ENCODE measurements around the gene POLE4.

Gene POLE4

DNA sequence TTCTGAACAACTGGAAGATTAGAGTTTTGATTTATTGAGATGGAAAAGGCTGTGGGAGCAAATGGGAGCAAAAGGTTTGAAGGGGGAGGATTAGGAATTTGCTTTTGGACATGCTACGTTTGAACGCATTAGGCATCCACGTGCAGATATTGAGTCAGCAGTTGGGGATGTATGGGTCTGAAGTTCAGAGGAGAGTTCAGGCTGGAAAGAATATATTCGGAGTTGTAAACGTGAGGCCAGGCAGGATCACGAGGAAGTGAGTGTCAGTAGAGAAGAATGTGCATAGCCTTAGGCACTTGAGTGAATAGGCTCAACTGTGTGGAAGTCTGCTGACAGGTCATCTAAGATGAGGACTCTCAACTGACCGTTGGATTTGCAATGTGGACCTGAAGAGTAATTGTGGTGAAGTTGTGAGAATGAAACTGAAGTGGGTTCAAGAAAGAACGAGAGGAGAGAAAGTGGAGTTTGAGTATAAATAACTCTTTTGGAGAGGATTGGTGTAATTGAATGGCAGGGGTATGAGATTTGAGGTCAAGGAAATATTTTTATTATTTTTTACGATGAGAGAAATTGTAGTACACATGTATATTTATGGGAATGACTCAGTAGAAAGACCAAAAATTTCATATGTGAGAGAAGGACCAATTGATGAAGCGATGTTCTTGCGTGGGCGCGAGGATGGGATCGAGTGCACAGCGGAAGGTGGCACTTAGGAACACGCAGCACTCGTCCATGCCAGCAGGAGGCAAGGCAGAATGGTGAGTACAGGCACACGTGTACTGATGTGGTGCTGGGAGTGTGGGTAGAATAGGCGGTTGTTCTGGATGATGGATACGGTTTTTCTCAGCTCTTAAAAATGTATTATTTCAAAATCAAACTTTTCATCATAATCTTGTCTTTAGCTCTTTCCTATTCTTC, 40.5 kb upstream of the POLE4 start:
- TF ChIP-seq, protein P1, sequence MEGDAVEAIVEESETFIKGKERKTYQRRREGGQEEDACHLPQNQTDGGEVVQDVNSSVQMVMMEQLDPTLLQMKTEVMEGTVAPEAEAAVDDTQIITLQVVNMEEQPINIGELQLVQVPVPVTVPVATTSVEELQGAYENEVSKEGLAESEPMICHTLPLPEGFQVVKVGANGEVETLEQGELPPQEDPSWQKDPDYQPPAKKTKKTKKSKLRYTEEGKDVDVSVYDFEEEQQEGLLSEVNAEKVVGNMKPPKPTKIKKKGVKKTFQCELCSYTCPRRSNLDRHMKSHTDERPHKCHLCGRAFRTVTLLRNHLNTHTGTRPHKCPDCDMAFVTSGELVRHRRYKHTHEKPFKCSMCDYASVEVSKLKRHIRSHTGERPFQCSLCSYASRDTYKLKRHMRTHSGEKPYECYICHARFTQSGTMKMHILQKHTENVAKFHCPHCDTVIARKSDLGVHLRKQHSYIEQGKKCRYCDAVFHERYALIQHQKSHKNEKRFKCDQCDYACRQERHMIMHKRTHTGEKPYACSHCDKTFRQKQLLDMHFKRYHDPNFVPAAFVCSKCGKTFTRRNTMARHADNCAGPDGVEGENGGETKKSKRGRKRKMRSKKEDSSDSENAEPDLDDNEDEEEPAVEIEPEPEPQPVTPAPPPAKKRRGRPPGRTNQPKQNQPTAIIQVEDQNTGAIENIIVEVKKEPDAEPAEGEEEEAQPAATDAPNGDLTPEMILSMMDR (IDR thresholded peaks at IDR 0.05; ENCODE audit: low read depth, low read length) = no peak

DNA sequence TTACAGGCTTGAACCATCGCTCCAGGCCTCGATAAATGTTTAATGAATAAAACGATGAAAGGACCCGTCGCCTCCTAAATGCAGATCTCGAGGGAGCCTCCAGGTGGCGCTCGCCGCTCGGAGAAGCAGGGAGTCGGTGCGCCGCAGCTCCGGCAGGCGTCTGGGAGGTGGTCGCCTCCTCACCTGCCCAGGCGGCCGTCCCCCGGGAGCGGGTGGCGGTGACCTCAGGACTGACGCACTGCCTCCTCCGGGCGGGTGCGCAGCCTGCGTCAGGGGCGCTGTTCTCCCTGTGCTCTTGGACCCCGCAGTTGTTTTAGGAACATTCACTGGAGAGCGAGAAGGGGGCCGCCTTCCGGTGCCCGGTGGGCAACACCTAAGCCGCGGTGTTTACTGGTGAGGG, 38.6 kb upstream of the POLE4 start:
- DNase-seq (ENCODE audit: low read depth, low spot score) = peak; percentile 47
- in situ Hi-C loops (cut with HindIII; ENCODE audit: low sequenced_read_pairs) = no loop called here
- TF ChIP-seq, protein P1 (IDR thresholded peaks at IDR 0.05; ENCODE audit: low read depth, low read length) = peak; percentile 80
- H3K4me3 ChIP-seq (ENCODE audit: low read depth, low read length) = peak overlapping the region; percentile 33

More for the DNA sequence above, 40.5 kb upstream of the POLE4 start:
- in situ Hi-C loops (cut with HindIII; ENCODE audit: low sequenced_read_pairs) = no loop called here
- peak; percentile 32 for DNase-seq (ENCODE audit: low read depth, low spot score)
- H3K4me3 ChIP-seq (ENCODE audit: low read depth, low read length) = no peak overlapping the region

DNA sequence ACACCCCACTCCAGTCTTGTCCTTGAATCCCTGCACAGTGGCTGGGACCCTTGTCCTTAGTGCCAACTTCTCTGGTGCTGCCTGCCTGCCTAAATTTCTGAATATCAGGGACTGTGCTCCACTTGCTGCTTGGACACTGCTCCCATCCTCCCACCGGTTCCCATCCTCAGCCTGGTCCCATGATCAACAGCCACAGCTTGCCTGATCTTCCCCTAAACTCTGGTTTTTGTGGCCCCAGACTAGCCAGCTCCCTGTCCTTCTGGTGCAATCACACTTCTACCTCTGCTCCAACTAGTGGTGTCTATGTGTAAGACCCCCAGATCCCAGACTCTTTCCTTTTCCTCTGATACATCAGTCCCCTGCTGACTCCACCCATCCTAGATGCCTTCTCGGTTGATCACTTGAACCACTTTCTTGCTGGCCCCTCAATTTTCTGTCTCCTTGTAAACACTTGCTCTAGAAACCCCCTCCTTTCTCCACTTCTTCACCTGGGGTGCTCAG, 37.2 kb upstream of the POLE4 start:
- TF ChIP-seq, protein P1 (IDR thresholded peaks at IDR 0.05; ENCODE audit: low read depth, low read length) = no peak
- in situ Hi-C loops (cut with HindIII; ENCODE audit: low sequenced_read_pairs) = no loop called here
- no peak overlapping the region for H3K4me3 ChIP-seq (ENCODE audit: low read depth, low read length)
- no peak for DNase-seq (ENCODE audit: low read depth, low spot score)

DNA sequence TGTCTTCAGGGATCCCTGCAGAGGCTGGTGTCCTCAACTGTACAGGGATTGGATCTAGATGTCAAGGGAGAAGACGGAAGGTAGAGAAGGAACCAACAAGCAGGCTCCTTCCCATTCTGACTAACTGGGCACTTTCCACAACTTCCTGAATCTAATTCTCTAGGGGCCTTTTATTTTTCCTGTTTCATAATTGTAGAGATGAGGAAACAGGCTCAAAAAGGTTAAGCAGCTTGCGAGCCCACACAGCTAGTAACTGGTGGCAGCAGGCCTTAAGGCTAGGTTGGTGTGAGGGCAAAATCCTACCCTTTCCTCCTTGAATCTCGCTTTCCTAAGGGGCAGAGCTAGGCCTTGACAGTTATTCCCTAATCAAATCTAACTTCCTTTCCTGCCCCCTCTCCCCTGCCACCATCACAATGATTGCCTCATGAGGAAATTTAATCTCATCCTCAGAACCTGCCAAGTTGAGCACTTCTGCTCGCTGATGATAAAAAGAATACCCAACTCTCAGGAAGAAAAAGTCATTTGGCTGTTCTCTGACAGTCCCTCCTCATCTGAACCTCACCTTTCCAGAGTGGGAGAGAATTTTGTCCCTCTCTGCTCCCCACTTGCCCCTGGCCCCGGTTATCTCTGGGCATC, 35.7 kb upstream of the POLE4 start:
- in situ Hi-C loops (cut with HindIII; ENCODE audit: low sequenced_read_pairs) = no loop called here
- no peak for DNase-seq (ENCODE audit: low read depth, low spot score)
- TF ChIP-seq, protein P1 (IDR thresholded peaks at IDR 0.05; ENCODE audit: low read depth, low read length) = no peak
- no peak overlapping the region for H3K4me3 ChIP-seq (ENCODE audit: low read depth, low read length)

DNA sequence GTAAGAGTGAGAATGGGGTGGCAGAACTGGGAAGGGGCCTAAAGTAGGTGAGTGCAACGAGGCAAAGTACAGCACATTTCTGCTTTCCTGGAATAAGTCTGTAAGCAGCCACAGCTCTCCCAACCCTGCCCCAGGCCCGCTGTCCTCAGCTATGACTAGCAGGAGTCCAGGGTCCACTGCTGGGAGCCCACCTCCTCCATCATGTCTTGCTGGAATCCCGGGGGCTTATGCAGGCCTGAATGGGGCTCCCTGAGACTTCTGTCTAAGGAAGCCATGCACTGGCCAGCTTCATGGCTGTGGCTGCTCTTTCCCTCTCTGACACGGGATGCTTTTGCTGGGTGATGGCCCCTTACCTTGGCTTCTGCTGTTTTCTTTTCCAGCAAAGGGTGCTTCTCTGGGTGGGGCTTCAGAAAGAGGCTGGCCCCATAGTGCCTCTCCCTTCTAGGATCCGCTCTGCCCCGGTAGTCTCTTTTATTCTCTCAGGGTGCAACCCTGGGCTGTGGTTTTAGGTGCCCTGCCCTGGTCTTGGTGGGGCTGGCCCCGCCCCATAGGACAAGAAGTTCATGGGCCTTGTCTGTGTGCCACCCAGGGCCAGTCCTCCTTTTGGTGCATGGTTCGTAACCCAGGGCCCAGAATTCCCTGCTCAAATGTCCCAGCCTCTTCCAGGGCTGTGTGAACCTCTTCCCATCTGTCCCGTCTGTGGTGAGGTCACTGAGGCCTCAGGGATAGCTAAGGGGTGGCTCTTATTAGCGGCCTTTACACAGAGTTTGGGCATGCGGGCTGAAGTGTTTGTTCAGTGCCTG, 33.8 kb upstream of the POLE4 start:
- TF ChIP-seq, protein P1 (IDR thresholded peaks at IDR 0.05; ENCODE audit: low read depth, low read length) = no peak
- in situ Hi-C loops (cut with HindIII; ENCODE audit: low sequenced_read_pairs) = no loop called here
- DNase-seq (ENCODE audit: low read depth, low spot score) = no peak
- H3K4me3 ChIP-seq (ENCODE audit: low read depth, low read length) = no peak overlapping the region

DNA sequence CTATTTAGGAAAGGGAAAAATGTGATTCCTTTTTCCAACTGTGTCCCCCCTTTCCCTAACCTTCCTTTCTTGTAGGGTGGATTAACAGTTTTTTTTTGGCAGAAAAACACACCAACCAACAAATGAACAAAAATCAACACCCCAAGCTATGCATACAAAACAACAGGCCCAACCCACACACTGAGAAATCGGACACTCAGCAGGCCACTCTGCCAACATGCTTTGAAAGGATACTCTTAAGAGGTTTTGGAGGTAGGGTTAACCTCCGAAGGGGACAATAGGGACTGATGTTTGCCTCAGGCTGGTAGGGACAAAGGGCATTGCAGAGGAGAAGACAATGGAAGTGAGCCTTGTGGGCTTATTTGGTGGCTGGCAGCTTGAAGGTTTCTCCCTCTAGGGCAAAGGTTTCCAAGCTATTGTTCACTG, 33.1 kb upstream of the POLE4 start:
- in situ Hi-C loops (cut with HindIII; ENCODE audit: low sequenced_read_pairs) = no loop called here
- TF ChIP-seq, protein P1 (IDR thresholded peaks at IDR 0.05; ENCODE audit: low read depth, low read length) = no peak
- DNase-seq (ENCODE audit: low read depth, low spot score) = no peak
- no peak overlapping the region for H3K4me3 ChIP-seq (ENCODE audit: low read depth, low read length)
